Neural cell (in vitro differentiated cells): ENCODE results near the gene OGFOD3.

ENCODE experiments used
- EP300 ChIP-seq: fragments of 450-650 bp; conservative IDR thresholded peaks from 2 replicates; pipeline ENCODE4 v1.6.1; 2014; ENCODE audit warnings: antibody characterized with exemption, mild to moderate bottlenecking, moderate library complexity; ENCODE audit not compliant: poor library complexity, severe bottlenecking
- EZH2 ChIP-seq: fragments of 200-600, 300-800 bp; shearing (Covaris generic), sonication (generic); IDR thresholded peaks from 2 replicates; pipeline ENCODE4 v1.6.1; 2014; ENCODE audit warnings: antibody characterized with exemption, low read length, borderline replicate concordance, mild to moderate bottlenecking; ENCODE audit not compliant: insufficient read depth, poor library complexity, severe bottlenecking
- MXI1 ChIP-seq: fragments of 450-650 bp; conservative IDR thresholded peaks from 2 replicates; pipeline ENCODE4 v1.6.1; 2014; ENCODE audit warnings: antibody characterized with exemption, mild to moderate bottlenecking; ENCODE audit not compliant: poor library complexity, severe bottlenecking
- POLR2AphosphoS5 ChIP-seq: IDR thresholded peaks from 2 replicates; pipeline ENCODE4 v1.6.1; 2012
- RAD21 ChIP-seq: fragments of 450-650 bp; conservative IDR thresholded peaks from 2 replicates; pipeline ENCODE4 v1.6.1; 2014; ENCODE audit warnings: antibody characterized with exemption, mild to moderate bottlenecking, moderate library complexity
- SMC3 ChIP-seq: fragments of 450-650 bp; conservative IDR thresholded peaks from 2 replicates; pipeline ENCODE4 v1.6.1; 2014; ENCODE audit warnings: antibody characterized with exemption, mild to moderate bottlenecking, moderate library complexity; ENCODE audit not compliant: poor library complexity
- TF ChIP-seq, protein P1 (sequence below): IDR thresholded peaks from 2 replicates; pipeline ENCODE4 v1.6.1; 2012; ENCODE audit warnings: borderline replicate concordance
- TF ChIP-seq, protein P2 (sequence below): fragments of 450-650 bp; IDR thresholded peaks from 2 replicates; pipeline ENCODE4 v1.5.1; 2014; ENCODE audit warnings: antibody characterized with exemption, mild to moderate bottlenecking, moderate library complexity; ENCODE audit not compliant: poor library complexity, severe bottlenecking

GRCh38 chr17:82382933-82383255, 35.5 kb downstream of the OGFOD3 start:
- no peak for TF ChIP-seq POLR2AphosphoS5
- no peak for TF ChIP-seq RAD21
- TF ChIP-seq, protein P1, sequence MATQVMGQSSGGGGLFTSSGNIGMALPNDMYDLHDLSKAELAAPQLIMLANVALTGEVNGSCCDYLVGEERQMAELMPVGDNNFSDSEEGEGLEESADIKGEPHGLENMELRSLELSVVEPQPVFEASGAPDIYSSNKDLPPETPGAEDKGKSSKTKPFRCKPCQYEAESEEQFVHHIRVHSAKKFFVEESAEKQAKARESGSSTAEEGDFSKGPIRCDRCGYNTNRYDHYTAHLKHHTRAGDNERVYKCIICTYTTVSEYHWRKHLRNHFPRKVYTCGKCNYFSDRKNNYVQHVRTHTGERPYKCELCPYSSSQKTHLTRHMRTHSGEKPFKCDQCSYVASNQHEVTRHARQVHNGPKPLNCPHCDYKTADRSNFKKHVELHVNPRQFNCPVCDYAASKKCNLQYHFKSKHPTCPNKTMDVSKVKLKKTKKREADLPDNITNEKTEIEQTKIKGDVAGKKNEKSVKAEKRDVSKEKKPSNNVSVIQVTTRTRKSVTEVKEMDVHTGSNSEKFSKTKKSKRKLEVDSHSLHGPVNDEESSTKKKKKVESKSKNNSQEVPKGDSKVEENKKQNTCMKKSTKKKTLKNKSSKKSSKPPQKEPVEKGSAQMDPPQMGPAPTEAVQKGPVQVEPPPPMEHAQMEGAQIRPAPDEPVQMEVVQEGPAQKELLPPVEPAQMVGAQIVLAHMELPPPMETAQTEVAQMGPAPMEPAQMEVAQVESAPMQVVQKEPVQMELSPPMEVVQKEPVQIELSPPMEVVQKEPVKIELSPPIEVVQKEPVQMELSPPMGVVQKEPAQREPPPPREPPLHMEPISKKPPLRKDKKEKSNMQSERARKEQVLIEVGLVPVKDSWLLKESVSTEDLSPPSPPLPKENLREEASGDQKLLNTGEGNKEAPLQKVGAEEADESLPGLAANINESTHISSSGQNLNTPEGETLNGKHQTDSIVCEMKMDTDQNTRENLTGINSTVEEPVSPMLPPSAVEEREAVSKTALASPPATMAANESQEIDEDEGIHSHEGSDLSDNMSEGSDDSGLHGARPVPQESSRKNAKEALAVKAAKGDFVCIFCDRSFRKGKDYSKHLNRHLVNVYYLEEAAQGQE: no peak
- TF ChIP-seq, protein P2, sequence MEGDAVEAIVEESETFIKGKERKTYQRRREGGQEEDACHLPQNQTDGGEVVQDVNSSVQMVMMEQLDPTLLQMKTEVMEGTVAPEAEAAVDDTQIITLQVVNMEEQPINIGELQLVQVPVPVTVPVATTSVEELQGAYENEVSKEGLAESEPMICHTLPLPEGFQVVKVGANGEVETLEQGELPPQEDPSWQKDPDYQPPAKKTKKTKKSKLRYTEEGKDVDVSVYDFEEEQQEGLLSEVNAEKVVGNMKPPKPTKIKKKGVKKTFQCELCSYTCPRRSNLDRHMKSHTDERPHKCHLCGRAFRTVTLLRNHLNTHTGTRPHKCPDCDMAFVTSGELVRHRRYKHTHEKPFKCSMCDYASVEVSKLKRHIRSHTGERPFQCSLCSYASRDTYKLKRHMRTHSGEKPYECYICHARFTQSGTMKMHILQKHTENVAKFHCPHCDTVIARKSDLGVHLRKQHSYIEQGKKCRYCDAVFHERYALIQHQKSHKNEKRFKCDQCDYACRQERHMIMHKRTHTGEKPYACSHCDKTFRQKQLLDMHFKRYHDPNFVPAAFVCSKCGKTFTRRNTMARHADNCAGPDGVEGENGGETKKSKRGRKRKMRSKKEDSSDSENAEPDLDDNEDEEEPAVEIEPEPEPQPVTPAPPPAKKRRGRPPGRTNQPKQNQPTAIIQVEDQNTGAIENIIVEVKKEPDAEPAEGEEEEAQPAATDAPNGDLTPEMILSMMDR: no peak
- no peak for TF ChIP-seq EZH2
- TF ChIP-seq EP300: no peak
- TF ChIP-seq SMC3: no peak
- TF ChIP-seq MXI1: no peak
